HG02798 (cell line): ENCODE measurements around the gene TPRN.

Experiments used
- ATAC-seq: cut with Tn5 transposase; IDR thresholded peaks from one replicate; pipeline ENCODE4 v1.9.1; 2021; ENCODE audit warnings: mild to moderate bottlenecking; ENCODE audit not compliant: unreplicated experiment, poor library complexity

The TPRN gene

DNA sequence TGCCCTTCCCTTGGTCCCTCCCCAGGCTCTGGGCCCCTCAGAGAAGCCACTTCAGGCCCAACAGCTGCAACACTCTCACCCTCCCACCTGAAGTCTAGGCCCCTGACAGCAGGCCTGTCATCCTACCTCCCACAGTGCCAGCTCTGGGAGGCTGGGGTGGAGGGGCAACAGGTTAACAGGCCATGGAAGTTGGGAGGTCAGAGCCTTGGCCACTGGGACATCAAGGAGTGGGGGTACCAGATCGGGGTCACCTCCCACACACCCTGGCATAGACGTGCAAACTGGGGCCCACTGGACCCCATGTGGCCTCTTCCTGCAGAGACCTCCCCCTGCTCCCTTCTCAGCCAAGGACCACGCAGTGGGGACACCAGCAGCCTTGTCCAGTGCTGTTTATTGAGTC, 9.3 kb downstream of the TPRN start:
- no peak for ATAC-seq

DNA sequence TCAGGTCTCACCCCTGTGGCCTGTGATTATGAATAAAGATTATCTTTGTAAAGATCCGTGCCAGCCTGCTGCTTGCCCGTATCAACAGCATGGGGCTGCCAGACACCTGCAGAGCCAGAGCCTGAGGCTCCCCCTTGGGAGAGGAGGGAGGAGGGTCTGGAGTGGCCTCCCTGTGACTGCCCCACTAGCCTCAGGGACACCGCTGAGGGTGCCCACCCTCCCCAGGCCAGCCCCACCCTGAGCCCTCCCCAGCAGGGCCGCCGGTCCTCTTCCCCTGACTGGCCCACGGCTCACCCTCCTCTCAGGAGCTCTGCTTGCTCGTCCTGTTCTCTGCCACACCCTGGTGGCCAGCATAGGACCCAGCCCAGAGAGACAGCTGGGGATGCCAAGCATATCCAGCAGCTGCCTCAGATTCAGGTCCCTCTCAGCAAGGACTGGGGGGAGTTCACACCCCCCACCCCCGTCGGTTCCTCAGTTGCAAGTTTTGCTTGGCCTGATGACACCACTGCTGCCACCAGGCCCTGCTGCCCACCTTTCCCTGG, 10.2 kb downstream of the TPRN start:
- ATAC-seq = no peak

- no peak for ATAC-seq
Observed at GRCh38 chr9:137189297-137190295, 10.9 kb downstream of the TPRN start.

DNA sequence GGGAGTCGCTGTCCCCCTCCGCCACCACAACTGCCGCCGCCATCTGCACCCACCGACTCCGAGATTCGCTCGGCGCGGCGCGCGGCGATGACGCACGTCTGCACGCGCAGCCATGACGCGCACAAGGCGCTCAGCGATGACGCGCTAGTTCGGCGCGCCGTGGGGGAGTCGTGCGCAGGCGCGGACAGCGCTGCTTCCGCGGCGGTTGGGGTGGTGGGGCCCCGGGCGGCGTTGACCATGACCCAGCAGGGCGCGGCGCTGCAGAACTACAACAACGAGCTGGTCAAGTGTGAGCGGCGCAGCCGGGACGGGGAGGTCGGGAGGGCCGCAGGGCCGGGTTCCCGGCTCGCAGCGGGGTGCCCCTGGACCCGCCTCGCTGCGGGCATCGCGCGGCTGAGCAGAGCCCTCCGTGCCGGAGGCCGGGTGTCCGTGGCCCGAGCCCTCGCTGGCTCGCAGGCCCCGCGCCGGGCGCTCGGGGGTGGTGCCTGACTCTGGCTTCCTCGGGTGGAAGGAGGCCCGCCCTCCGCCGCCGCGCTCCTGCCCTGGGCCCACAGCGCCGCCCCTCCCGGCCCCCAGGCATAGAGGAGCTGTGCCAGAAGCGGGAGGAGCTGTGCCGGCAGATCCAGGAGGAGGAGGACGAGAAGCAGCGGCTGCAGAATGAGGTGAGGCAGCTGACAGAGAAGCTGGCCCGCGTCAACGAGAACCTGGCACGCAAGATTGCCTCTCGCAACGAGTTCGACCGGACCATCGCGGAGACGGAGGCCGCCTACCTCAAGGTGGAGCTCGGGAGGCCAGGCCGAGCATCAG, 11.8 kb downstream of the TPRN start, which contains the start of the genes ANAPC2 and SSNA1:
ANAPC2 (minus strand) TSS at position 71 of the 807 bp plus-strand sequence; CDS start at position 43, 28 bp downstream.
SSNA1 (plus strand) TSS at position 187 of the 807 bp plus-strand sequence; CDS start at position 238, 51 bp downstream.
- peak; percentile 89 for ATAC-seq

- ATAC-seq = no peak
Observed at GRCh38 chr9:137188086-137188489, 12.5 kb downstream of the TPRN start.

- no peak for ATAC-seq
Observed at GRCh38 chr9:137187386-137187785, 13.2 kb downstream of the TPRN start.

GRCh38 chr9:137186385-137186784, 14.2 kb downstream of the TPRN start:
- ATAC-seq = no peak

DNA sequence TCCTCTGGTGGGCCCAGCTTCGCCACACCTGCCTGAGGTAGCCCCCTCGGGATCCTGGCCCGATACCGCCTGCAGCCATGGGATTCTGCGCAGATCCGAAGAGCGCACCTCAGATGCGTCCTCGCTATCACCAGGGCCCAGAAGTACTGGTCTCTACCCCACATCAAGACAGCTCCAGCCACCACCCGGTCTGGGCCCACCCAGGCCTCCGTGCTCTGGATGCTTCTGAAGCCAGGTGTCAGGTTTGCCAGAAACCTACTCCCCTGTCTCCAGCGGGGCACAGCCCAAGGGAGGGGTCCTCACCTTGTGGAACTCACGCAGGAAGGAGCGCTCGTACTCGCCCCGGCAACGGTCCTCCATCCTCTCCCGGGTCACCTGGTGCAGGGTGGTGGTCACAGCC, 14.6 kb downstream of the TPRN start:
- no peak for ATAC-seq

DNA sequence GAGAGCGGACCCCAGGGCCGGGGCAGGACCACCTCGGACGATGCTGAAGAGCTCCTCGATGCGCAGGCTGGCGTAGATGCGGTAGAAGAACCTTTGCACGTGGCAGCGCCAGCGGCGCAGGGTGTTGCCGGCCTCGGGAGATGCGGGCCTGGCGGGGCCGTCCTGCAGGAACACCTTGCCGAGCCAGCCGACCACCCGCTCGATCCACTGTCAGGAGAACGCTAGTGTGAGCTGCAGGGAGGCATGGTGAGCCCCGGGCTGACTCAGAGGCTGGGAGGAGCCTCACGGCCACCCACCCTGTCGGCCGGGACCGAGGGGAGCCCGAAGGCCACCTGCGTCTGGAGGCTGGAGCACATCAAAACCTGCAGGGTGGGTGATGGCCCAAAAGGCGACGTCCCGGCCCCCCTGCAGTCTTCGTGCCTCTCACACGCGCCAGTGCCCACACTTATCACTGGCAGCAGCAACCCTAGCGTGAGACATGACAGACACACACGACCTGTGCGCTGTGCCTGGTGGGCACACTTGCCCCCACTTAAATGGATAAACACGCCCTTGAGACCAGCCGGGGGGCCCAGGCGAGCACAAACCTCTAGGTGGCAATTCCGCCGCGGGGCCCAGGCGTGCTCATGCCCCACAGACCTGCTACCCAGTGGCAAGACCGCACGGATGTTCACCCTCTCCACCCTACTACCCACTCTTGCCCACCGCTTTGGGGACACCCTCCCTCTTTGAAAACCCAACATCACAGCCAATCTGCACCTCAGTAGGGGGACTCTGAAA, 15.5 kb downstream of the TPRN start:
- ATAC-seq = no peak

DNA sequence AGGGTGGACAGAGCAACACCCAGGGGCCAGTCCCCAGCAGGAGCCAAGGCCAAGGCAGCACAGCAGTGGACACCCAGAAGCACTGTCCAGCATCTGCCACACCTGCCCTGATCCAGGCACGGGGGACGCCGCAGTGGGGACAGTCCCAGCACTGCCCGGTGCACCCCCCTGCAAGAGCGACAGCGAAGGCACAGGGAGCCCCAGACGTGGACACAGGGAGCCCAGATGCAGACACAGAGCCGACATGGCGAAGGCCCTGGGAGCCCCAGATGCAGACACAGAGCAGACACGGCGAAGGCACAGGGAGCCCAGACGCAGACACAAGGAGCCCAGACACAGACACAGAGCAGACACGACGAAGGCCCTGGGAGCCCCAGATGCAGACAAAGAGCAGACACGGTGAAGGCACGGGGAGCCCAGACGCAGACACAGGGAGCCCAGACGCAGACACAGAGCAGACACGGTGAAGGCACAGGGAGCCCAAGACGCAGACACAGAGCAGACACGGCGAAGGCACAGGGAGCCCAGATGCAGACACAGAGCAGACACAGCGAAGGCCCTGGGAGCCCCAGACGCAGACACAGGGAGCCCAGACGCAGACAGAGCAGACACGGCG, 16.5 kb downstream of the TPRN start:
- no peak for ATAC-seq

DNA sequence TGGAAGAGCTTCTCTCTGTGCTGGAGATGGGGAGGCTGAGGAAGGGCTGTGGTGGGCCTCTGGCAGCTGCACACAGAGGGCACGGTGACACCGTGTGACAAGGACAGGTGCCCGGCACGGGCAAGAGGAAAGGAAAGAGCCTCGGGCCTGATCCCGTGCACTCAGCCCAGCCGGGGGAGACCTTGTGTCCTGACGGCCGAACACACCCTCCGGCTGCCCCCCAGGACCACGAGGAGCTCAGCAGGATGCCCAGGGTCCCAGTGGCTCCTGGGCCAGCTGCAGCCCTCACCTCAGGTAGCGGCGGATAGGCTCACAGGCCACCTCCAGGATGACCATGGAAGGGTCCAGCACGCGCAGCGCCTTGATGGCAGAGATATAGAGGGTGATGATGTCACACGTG, 17.7 kb downstream of the TPRN start:
- ATAC-seq = no peak

DNA sequence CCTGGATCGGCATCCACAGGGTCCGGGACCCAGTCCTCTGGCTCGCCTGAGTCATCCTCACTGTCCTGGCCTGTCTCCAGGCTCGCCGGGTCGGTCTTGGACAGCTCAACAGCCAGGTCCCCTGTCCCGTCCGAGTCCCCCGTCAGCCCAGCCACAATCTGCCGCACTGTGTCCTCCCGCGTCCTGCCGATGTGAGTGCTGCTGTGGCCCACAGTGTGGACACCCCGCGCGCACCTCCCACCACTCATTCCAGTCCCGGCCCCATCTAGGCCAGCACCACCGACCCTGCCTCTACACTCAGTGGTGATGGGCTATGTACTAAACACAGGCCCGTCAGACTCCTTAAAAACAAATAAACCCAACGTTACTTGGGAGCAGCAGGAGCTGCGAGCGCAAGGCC, 18.9 kb downstream of the TPRN start:
- ATAC-seq = no peak

DNA sequence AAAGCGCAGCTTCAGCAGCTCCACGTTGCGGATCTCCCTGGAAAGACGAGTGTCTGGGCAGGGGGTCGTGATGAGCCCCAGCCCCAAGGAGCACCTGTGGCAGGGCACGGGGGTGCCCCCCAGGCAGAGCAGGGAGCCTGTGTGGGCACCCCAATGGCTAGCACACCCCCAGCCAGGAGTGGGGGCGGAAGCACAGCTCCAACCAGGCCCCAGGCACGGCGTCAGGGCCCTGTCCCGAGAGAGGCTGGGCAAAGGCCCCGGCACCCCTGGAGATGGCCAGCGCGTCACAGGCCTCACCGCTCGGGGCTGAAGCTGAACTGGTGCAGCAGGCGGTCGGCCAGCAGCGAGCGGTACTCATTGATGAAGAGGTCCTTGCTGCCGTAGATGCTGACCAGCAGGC, 20.1 kb downstream of the TPRN start:
- ATAC-seq = no peak

DNA sequence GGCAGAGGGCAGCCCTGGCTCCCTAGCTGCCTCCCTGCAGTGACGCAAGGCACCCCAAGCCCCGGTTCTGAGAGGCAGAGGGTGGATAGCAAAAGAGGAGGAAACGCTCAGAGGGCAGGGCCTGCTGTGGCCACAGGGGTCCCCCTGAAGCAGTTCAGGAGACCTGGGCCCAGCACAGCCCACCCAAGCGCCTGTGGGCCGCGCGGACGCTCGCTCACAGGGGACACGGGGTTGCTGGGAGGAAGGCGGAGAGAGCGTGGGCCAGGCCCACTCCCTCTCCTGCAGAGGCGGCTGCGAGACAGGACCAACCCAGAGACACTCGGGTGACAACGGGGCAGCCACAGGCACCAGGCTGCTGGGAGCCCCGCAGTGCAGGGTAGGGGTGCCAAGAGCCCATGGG, 20.8 kb downstream of the TPRN start:
- no peak for ATAC-seq

DNA sequence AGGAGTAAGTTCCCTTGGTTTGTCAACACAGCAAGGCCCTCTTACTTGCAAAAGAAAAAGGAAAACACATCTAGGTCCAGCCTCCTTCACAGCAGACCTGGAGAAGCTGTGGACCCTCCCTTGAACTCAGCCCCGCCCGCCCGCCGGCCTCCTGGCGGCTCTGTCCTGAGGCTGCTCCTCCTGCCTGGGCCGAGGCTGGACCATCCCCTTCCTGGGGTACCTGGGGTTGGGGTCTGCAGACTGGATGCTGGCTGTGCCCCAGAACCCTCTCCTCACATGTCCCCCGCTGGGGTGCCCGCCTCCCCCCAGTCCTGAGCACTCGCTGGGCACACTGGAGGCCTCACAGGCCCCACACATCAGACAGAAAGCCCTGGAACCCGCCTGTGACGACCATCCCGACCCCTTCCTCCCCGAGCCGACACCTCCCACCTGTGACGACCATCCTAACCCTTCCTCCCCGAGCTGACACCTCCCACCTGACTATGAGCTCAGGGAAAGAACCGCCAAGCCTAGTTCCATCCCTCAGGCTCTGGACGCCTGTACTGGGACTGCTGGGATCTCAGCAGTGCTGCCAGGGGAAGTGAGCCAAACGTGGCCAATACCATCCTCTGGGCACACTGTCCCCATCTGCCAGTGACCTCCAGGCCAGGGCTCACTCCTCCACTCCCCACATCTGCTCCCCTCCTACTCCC, 21.5 kb downstream of the TPRN start:
- ATAC-seq = no peak

DNA sequence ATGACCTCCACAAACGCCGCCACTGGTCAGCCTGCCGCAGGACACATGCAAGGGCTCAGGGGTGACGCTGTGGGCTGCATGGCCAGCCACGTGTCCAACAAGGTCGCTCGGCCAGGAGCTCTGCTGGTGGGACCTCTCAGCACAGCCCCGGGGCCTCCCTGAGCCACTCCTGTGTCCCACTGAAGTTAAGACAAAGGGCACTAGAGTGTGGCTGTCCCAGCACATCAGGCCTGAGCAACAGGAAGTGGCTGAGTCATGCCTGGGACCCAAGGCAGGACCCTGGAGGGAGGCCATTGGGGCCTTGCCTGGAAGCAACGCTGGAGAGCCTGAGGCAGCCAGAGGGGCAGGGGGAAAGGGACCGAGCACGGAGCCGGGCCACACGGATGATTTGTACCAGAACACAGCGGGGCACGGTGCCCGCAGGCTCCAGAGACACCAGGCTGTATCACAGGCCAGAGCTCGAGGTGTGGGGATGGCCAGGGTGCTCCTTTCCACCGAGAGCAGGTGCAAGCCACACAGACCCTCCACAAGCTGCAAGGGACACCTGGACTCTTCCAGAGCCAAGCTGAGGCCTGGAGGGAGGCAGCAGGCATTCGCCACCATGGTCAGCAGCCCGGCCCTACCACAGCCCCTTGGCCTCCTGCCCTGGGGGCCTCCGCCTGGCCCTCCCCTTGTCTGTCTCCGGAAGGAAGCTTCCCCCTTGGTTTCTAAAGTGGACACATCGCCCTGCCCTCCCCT, 22.2 kb downstream of the TPRN start:
- no peak for ATAC-seq

- ATAC-seq = no peak
Observed at GRCh38 chr9:137176302-137177182, 24.0 kb downstream of the TPRN start.
